Kidney capillary endothelial cell (primary cell): ENCODE measurements around the gene KIAA1143.

Experiments
- DNase-seq: peaks from one replicate; pipeline ENCODE4 v3.0.0-alpha.2; 2018; ENCODE audit warnings: low spot score

The KIAA1143 gene

DNA sequence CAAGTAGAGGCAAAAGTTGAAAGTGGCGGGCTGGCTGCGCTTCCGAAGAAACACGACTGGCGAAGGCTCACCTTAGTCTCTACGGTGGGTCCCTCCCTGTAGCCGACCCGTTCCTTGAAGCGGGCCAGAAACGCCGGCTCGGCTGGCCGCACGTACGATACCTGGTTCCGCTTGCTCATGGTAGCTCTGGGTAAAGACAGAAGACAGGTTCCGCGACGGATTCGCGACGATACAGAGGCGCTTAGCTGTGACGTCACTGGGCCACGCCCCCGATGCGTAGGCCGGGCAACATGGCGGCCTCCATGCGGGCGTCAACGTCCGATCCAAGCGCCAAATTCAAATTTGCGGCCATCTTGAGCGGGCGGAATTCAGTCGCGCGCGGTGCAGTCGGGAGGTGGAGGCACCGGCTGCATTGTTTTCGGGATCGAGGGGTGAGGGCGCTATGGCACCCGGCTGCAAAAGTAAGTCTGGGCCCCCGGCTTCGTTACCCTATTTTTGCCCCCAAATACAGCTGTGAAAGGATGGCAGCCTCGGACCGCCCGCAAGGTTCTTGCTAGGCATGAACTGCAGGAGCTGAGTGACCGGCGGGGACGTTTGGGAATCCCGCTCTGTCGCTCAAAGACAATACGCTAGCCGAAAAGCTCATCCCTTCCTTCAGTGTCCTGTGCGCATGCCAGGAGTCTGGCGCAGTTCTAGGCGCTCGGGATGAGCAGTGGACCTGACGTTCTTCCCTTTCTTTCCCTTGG lies at the start of gene KIAA1143, which contains the start of gene KIF15:
Gene KIAA1143 (minus strand): TSS at position 196 of the 746 bp plus-strand sequence. CDS start 17 bp downstream, at position 179.
Gene KIF15 (plus strand): TSS at position 371 of the 746 bp plus-strand sequence. CDS start 72 bp downstream, at position 443.
- peak; percentile 91 for DNase-seq

DNA sequence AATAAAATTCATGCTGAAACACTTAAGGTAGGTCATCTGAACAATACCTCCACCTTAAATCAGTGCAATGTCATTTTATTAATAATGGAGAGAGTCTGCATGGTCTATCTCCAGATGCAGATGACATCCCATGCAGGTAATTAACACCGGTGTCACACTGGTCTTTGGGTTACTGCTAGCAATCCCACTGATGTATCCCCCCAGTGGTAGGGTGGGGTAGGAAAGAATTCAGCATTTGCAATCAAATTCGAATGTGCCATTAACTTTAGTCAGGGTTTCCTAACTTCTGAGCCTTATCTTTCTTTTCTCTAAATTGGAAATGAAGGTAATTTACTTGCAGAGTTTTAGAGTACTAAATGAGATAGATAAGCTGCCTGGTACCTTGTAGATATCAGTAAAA lies 44.5 kb upstream of the KIAA1143 start:
- no peak for DNase-seq

DNA sequence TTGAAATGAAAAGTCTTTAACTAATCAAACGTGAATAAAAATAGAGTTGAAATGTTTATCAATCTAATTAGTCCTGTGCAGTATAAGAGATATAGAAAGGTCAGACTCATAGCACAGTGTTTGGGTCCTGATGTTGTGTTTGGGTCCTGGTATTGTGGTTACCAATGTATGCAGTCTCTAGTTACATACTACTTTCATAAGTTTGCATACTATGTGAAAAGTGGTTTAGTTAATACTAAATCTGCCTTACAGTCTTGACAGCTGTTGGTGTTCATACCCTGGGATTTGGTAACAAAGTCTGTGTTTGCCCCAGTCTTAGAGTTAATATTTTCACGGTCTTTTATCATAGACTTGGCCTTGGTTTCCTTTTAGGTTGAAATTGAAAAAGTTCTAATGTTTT lies 41.9 kb upstream of the KIAA1143 start:
- DNase-seq = no peak

DNA sequence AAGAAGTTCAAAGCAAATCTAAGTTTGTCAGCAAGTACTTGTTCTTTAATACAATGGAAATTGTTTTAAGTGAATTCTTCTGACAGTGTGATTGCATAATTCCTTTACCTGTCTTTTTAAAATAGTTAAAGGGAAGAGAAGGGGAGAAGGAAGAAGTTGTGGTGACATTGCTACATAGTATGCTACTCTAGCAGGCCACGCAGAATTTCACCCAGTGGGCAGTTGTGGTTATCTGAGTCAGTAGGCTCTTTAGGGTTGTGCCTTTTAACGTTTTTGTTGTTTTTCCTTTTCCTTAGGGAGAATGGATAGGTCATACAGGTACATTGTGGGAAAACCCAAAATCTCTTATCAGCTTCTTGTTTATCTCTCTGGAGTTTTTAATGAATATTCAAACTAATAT lies 40.6 kb upstream of the KIAA1143 start:
- DNase-seq = no peak

DNA sequence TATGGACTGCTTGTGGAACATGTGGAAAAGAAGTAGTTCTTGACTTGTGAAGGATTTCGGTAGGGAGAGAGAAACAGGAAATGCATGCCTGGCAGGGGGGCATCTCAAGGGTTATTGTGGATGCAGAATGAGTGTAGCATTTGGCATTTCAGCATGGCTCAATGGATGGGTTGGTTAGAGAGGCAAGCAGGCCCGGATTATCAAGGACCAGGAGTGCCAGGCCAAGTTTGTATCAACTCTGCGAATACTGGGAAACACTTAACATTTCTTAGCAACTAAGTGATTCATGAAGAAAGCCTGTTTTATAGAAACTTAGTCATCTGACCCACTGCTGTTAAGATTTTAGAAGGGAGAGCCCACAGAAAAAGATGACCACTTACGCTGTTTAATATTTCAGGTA lies 33.8 kb upstream of the KIAA1143 start:
- DNase-seq = no peak

DNA sequence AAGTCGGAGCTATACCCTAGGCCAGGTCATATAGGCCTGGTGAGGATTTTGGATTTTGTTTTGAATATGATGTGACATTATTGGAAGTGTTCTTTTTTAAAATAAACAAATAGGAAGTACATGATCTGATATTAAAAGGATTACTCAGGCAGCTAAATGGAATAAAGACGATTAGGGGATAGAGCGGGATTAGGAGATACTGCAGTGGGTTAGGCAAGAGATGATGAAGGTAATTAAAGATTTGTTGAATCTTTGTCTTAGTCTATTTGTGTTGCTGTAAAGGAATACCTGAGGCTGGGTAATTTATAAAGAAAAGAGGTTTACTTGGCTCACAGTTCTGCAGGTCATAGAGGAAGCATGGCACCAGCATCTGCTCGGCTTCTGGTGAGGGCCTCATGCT lies 21.5 kb upstream of the KIAA1143 start:
- DNase-seq = no peak

DNA sequence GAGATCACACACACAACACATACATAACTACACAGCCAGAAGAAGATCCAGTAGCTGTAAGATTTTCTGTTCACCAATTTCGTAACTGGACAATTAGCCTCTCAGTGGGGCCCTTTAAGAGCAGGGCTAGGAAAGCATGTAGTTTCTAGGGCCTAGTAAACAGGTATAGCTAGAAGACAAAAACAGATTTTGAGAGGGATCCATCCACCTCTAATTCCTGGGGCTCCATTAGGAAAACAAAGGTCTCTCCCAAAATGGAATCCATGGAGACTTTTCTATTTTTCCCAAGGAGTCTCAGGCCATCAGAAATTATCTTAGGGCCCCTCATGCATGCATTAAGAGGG lies 10.7 kb upstream of the KIAA1143 start:
- no peak for DNase-seq

DNA sequence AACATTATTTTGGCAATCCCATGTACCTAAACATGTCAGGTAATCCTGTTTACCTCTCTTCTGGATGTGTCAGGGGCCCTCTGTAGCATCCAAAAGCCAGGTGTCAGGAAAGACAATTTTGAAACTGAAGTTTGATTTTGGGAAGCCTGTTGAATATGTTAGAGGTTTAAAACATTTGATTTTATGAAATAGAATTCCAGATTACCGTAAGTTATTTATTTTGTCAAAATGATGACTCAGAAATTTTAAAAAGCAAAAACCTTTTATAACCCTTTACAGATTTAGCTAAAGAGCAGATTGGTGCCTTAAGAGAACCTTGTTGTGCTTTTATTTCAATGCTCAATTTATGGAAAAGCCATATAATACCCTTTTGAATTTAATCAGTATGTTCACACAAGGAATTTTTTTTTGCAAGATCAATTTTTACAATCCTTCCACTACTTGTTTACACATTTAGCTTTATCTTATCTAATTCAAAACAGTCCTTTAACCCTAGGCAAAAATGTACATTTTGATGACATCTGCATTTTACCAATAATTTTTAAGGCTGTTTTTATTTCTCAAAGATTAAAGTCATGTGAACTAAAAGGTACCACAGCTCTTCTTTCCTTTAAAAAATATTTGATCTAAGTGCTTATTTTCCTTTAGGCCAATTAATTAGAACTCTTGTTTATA lies 10.1 kb upstream of the KIAA1143 start:
- DNase-seq = no peak

DNA sequence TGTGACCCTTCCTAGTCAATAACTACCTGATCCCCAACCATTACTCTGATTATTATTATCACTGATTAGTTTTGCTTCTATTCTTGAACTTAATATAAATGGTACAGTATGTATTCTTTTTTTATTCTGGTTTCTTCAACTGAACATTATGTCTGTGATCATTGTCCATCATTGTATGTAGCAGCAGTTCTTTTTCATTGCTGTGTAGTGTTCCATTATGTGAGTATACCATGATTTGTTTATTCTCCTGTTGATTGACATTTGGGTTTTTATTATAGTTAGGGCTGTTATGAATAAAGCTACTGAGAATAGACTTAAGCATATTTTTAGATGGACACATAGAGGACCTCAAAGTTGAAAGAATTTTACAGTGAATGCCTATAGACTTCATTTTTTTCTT lies 2.8 kb upstream of the KIAA1143 start:
- DNase-seq = no peak

DNA sequence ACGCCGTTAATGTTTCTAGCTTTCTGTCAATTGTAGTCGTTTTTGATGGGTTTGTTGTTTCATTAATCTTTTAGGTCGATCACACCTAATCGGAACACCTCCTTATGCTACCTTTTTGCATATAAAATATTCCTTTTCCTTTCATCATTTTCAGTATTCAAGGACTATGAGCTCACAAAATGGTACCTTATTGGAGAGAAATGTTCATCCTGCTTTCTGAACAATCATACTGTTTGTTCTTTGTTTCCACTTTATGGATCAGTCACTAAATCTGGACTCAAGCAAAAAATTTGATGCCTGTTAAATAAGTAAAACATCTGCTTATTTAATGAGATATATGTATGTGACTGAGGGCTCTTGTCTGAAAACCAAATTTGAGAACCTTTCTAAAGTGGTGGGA lies 1.3 kb upstream of the KIAA1143 start:
- DNase-seq = no peak

DNA sequence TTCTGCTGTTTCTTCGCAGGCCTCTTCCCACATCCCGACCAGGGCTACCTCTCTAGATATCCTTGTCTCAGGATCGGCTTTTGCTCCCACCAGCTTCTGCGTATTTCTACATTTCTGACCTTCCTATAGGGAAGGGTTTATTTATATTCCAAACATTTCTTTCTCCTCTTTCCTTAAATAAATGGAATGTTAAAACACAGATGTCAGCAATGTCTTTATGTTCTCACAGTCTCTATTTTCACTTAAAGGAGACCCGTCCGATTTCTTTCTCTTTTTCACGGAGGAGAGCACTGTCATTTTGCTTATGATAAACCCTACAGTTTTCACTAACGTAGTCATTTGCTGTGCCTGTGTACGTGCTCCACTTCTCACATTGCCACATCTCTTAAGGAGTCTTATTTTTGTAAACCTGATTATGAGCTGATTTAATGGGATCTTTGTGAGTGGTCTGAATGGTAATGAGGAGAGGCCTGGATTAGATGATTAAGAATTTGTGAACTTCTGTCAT lies 805 bp upstream of the KIAA1143 start:
- DNase-seq = peak; percentile 31

DNA sequence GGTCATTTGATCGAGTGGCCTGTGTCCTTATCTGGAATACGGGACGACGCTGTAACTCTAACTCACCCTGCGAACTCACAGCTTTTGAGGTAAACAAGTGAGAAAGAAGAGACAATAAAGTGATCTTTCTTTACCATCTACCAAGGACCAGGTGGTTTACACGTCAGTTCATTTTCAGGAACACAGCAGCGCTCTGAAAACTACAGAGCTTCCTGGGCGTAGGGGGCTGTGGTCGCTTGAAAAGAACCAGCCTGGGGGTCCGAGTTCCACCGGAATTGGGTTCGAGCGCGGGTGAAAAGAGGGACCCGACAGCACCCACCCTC lies 357 bp downstream of the KIAA1143 start:
- no peak for DNase-seq

DNA sequence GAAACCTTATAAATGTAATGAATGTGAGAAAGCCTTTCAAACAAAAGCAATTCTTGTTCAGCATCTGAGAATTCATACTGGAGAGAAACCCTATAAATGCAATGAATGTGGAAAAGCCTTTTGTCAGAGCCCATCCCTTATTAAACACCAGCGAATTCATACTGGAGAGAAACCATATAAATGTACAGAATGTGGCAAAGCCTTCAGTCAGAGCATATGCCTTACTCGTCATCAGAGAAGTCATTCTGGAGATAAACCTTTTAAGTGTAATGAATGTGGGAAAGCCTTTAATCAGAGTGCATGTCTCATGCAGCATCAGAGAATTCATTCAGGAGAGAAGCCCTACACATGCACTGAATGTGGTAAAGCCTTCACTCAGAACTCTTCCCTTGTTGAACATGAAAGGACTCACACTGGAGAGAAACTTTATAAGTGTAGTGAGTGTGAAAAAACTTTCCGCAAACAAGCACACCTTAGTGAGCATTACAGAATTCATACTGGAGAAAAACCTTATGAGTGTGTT lies 26.7 kb downstream of the KIAA1143 start:
- no peak for DNase-seq

DNA sequence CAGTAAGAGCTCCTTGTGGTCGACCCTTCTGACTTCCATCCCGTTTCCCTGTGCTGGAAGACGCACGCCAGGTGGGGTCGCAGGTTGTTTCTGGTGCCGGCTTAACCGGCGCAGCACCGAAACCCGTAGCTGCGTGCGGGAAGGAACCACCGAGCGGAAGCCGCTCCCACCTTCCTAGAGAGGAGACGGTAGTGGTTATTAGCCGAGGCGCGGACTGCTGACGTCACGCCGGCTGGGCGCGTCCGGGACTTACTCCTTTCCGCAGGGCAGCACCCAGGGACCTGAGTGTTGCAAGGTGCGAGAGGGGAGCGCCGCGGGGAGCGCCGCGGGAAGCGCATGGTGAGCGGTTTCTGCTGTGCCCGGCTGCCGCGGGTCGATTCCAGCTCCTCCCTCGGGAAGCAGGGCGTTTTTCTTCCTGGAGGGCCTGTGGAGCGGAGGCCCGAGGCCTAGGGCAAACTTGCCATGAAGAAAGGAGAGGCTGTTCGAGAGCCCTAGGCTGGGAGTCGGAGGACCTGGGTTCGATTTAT lies 32.0 kb downstream of the KIAA1143 start, which contains the start of gene ZNF501:
Gene ZNF501 (plus strand): TSS at position 252 of the 527 bp plus-strand sequence. CDS start 4,787 bp downstream, outside the sequence.
- DNase-seq = peak; percentile 46

DNA sequence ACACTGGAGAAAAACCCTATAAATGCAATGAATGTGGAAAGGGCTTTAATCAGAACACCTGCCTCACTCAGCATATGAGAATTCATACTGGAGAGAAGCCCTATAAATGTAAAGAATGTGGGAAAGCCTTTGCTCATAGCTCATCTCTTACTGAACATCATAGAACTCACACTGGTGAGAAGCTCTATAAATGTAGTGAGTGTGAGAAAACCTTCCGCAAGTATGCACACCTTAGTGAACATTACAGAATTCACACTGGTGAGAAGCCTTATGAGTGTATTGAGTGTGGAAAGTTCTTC lies 39.4 kb downstream of the KIAA1143 start:
- DNase-seq = no peak

DNA sequence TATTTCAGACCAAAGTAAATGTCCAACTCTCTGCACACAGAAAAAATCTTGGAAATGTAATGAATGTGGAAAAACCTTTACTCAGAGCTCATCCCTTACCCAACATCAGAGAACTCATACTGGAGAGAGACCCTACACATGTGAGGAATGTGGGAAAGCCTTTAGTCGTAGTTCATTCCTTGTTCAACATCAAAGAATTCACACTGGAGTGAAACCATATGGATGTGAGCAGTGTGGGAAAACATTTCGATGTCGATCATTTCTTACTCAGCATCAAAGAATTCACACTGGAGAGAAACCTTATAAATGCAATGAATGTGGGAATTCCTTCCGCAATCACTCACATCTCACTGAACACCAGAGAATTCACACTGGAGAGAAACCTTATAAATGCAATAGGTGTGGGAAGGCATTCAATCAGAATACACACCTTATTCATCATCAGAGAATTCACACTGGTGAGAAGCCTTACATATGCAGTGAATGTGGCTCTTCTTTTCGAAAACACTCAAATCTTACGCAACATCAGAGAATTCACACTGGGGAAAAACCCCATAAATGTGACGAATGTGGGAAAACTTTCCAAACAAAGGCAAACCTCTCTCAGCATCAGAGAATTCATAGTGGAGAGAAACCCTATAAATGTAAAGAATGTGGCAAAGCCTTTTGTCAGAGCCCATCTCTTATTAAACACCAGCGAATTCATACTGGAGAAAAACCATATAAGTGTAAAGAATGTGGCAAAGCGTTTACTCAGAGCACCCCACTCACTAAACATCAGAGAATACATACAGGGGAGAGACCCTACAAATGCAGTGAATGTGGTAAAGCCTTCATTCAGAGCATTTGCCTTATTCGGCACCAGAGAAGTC lies 40.0 kb downstream of the KIAA1143 start:
- DNase-seq = no peak

DNA sequence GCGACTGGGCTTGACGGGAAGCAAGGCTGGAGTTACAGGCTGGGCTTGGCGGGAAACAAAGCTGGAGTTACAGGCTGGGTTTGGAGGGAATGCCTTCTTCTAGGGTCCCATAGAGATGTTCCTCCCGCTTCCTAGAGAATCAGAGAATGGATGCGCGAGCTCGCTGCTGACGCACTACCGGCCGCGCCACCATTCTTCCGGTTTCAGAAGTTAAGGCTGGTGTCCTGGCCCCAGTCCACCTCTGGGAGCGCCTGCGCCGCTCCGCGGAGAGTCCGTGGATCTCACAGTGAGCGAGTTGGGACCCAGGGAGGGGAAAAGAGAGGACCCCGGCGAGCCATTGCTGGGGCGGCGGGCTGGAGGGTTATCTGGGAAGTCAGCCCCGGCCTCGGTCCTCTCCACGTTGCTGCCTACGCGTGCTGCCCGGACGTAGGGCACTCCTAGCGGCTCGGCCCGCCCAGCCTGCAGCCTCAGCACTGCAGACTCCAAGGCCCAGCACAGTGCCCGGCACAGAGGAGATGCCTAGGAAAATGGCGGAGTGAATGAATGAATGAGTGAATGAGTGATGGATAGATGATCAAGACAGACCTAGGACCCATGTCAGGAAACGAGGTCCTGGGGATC lies 48.9 kb downstream of the KIAA1143 start, which contains the start of gene ZNF502:
Gene ZNF502 (plus strand): TSS at position 206 of the 621 bp plus-strand sequence. CDS start 7,602 bp downstream, outside the sequence.
- DNase-seq = peak; percentile 67
